KBM-7 (cell line): ENCODE results near the gene DNALI1.
"Not testable (repeated sequence)": the region's sequence is repeated elsewhere in the genome, so short reads cannot be mapped to it uniquely, and the experiment has no call there.

ENCODE experiments used
- DNase-seq: peaks from one replicate; pipeline ENCODE4 v3.0.0-alpha.2; 2015
- in situ Hi-C: fragments of 300-500 bp; cut with MboI; formaldehyde crosslinking; loops from 2 replicates; pipeline ENCODE4 v1.14.3; 2020; ENCODE audit warnings: low sequenced_read_pairs, low pct_unique_long_range_greater_than_20kb, mixed read lengths

DNALI1 gene

DNA sequence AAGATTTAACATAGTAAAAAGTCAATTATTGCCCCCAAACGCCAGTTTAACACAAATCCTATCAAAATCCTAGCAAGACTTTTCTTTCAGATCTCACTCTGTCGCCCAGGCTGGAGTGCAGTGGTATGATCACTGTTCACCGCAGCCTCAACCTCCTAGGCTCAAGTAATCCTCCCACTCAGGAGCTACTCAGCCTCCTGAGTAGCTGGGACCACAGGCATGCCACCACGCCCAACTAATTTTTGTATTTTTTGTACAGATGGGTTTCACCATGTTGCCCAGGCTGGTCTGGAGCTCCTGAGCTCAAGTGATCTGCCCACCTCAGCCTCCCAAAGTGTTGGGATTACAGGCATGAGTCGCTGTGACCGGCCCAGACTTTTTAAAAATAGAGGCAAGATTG, 7.4 kb upstream of the DNALI1 start:
- in situ Hi-C loops: no loop called here
- DNase-seq: no peak

DNA sequence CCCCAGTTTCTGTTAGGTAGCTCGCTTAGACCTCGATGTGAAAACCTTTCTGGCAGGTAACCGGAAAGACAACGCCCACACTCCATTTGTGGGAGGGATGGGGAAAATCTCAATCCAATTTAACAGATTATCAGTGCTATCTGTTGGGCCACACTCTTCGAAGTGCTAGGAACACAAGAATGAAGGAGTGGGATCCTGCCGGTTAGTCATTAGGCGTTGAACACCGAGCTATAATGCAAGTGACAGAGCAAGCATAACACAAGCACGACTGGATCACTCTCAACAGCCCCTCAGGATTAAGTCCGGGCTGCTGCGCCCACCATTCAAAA, 3.2 kb upstream of the DNALI1 start:
- DNase-seq: peak; percentile 5
- in situ Hi-C loops: no loop called here

GRCh38 chr1:37553927-37554808, 2.6 kb upstream of the DNALI1 start, which contains the start of gene SNIP1:
SNIP1 (minus strand) TSS chr1:37554293; CDS start chr1:37554229, 64 bp downstream.
- in situ Hi-C loops: no loop called here
- DNase-seq: peak; percentile 91

GRCh38 chr1:37557402-37557801, 662 bp downstream of the DNALI1 start:
- in situ Hi-C loops: no loop called here
- no peak for DNase-seq

- no peak for DNase-seq
- in situ Hi-C loops: no loop called here
Observed at GRCh38 chr1:37558411-37558810, 1.7 kb downstream of the DNALI1 start.

- DNase-seq: no peak
- in situ Hi-C loops: no loop called here
Observed at GRCh38 chr1:37559080-37559479, 2.3 kb downstream of the DNALI1 start.

- DNase-seq: peak; percentile 9
- in situ Hi-C loops: not testable (repeated sequence)
Observed at GRCh38 chr1:37559957-37560379, 3.2 kb downstream of the DNALI1 start.

GRCh38 chr1:37560401-37561132, 3.8 kb downstream of the DNALI1 start:
- in situ Hi-C loops: no loop called here
- no peak for DNase-seq

- peak; percentile 28 for DNase-seq
- in situ Hi-C loops: no loop called here
Observed at GRCh38 chr1:37561133-37562132, 4.7 kb downstream of the DNALI1 start.

DNA sequence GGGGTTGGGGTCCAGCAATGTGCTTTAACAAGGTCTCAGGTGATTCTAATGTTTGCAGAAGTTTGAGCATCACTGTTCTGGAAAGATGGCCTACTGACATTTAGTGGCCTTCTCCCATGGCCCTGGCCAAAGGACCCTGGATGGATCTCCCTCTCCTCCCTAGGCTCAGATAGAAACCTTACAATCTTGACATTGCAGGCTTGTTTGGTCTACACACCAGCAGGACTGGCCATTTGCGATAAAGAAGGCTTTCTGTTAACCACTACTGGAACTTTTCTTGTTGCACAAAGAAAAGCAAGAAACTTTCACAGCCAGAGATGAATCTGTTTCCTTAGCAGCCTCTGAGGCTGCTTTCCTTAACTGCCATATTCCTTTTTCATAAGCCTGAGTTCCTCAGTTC, 6.2 kb downstream of the DNALI1 start:
- no peak for DNase-seq
- in situ Hi-C loops: no loop called here

GRCh38 chr1:37564892-37565291, 8.2 kb downstream of the DNALI1 start:
- no peak for DNase-seq
- in situ Hi-C loops: no loop called here

DNA sequence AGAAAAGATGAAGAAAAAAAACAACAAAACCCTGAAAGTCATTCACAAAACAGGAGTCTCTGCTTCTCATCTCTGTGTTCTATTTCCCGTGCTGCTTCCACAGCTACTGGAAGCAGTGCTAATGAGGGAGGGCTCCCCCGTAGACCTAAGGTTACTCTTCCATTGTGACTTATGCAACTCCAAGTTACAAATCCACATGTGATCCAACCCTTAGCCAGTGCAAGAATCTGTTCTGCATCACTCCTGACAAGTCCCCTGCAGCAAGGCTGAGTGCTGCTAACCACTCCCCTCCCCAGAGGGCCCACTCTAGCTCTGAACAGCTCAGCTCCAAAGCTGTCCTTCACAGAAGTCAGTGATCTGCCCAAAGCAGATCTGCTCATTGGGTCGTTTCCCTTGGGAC, 10.3 kb downstream of the DNALI1 start:
- DNase-seq: no peak
- in situ Hi-C loops: no loop called here

DNA sequence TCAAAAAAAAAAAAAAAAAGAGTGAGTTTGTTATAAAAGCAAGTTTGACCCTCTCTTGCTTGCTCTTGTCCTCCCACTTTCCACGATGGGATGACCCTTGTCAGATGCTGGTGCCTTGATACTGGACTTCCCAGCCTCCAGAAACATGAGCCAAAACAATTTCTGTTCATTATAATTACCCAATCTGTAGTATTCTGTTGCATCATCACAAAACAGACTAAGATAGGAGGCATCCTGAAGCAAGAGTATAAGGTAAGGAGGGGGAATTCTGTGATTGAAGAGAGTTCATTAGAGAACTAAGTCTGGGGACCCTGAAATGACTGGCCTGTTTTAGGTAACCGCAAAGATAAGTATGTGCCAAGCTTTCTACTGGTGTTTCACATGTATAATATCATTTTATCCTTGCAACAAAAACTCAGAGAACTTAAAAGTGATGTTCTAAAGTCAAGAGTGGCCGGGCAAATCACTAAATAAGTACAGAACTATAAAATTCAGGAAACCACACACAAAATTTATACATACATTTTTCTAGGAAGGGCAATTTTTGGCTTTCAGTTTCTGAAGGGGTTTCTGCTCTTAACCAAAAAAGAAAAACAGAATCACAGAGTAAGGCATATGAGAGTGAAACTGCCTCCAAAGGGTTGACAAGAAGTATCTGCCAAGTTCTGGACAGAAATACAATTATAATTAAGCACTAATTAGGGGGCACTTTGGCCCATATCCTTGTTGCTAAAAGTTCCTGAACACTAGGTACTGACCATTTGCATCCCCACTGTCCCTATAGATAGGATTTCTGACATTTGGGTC, 14.0 kb downstream of the DNALI1 start:
- no peak for DNase-seq
- in situ Hi-C loops: no loop called here

GRCh38 chr1:37574834-37575480, 18.2 kb downstream of the DNALI1 start:
- in situ Hi-C loops: no loop called here
- no peak for DNase-seq

DNA sequence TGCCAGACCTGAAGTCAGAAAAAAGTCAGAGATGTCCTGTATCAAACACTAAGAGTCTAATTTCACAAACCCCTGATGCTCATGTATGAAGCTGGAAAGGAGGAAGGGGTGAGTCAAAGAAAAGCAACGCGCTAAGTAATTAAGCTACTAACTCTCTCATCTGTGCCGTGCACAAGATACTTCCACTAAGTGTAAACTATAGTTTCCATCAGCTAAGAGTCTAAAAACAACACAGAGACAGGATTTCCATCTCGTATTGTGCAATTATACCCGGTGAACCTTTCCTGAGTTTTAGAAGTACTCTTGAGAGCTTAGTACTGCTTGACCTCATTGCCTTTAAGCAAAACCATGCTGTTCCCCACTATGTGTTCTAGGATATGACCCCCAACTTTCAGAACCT, 19.0 kb downstream of the DNALI1 start:
- in situ Hi-C loops: no loop called here
- DNase-seq: no peak

GRCh38 chr1:37584544-37584943, 27.8 kb downstream of the DNALI1 start:
- DNase-seq, in situ Hi-C loops: not testable (repeated sequence)

DNA sequence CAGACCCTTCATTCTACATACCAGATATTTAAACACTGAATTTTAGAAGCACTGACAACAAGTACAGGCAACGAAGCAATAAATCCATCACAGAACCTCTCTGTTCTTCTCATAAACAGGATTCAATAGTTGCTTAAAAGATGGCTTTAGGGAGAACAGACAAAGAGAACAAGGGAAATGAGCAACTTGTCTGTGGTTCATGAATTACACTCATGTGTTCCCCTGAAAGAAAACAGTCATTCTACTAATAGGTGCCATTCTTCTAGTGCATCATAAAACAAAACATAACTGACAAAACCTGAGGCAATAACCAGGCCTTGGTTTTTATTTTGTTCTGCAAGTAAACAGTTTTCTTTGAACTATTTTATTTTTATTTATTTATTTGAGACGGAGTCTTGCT, 32.2 kb downstream of the DNALI1 start:
- in situ Hi-C loops: no loop called here
- no peak for DNase-seq

DNA sequence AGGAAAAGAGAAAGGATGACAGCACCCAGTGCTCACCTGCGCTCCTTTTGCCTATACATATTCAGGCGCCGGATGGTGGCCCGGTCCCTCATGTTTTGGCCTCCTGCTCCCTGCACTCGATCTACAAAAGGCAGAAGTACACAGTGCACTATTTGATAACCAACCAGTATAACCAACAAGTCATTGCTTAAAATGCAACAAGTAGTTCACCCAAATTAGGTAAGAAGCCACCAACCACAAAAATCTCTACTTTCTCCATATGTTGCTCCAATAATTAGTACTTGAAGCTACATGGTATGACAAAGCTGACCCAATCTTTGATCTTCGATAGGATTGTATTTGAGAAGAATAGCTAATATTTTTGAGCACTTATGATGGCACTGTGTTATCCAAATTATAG, 37.0 kb downstream of the DNALI1 start:
- DNase-seq: no peak
- in situ Hi-C loops: no loop called here
